ENCODE data around the gene OR13F1.
"Not testable (repeated sequence)": the region's sequence is repeated elsewhere in the genome, so short reads cannot be mapped to it uniquely, and the experiment has no call there.

The OR13F1 gene

GRCh38 chr9:104503440-104503839 is 623 bp upstream of the OR13F1 start:
- no peak overlapping the region for H3K4me3 ChIP-seq (ENCODE audit: low read depth, low read length)
- no peak for TF ChIP-seq CTCF (IDR thresholded peaks at IDR 0.05; ENCODE audit: borderline replicate concordance, insufficient read depth, low read depth, low read length)

- TF ChIP-seq CTCF (IDR thresholded peaks at IDR 0.05; ENCODE audit: borderline replicate concordance, insufficient read depth, low read depth, low read length): no peak
- no peak overlapping the region for H3K4me3 ChIP-seq (ENCODE audit: low read depth, low read length)
Measured at GRCh38 chr9:104506565-104506964, 2.5 kb downstream of the OR13F1 start.

- H3K4me3 ChIP-seq (ENCODE audit: low read depth, low read length): no peak overlapping the region
- TF ChIP-seq CTCF (IDR thresholded peaks at IDR 0.05; ENCODE audit: borderline replicate concordance, insufficient read depth, low read depth, low read length): no peak
Measured at GRCh38 chr9:104514901-104515300, 10.8 kb downstream of the OR13F1 start.

- not testable (repeated sequence) for H3K4me3 ChIP-seq (ENCODE audit: low read depth, low read length)
Measured at GRCh38 chr9:104520241-104520640, 16.2 kb downstream of the OR13F1 start.

GRCh38 chr9:104527109-104527508 is 23.0 kb downstream of the OR13F1 start, which contains the start of gene OR13C4:
Gene OR13C4 (minus strand): TSS chr9:104527209. CDS start chr9:104527209, 0 bp downstream.
- TF ChIP-seq CTCF (IDR thresholded peaks at IDR 0.05; ENCODE audit: borderline replicate concordance, insufficient read depth, low read depth, low read length): no peak
- H3K4me3 ChIP-seq (ENCODE audit: low read depth, low read length): no peak within 1 kb of the TSS

- no peak within 1 kb of the TSS for H3K4me3 ChIP-seq (ENCODE audit: low read depth, low read length)
- no peak for TF ChIP-seq CTCF (IDR thresholded peaks at IDR 0.05; ENCODE audit: borderline replicate concordance, insufficient read depth, low read depth, low read length)
Measured at GRCh38 chr9:104536756-104537155, 32.7 kb downstream of the OR13F1 start, which contains the start of gene OR13C3. Gene OR13C3 (minus strand): TSS chr9:104536856. CDS start chr9:104536723, 133 bp downstream.

- no peak for TF ChIP-seq CTCF (IDR thresholded peaks at IDR 0.05; ENCODE audit: borderline replicate concordance, insufficient read depth, low read depth, low read length)
- H3K4me3 ChIP-seq (ENCODE audit: low read depth, low read length): no peak overlapping the region
Measured at GRCh38 chr9:104539275-104539674, 35.2 kb downstream of the OR13F1 start.

GRCh38 chr9:104544644-104545043 is 40.6 kb downstream of the OR13F1 start:
- no peak for TF ChIP-seq CTCF (IDR thresholded peaks at IDR 0.05; ENCODE audit: borderline replicate concordance, insufficient read depth, low read depth, low read length)
- no peak overlapping the region for H3K4me3 ChIP-seq (ENCODE audit: low read depth, low read length)
